ENCODE results near the gene CFAP299.

GRCh38 chr4:80521438-80521837, 185.9 kb downstream of the CFAP299 start:
- TF ChIP-seq CTCF (IDR thresholded peaks at IDR 0.05) (no peak), POLR2A (IDR thresholded peaks at IDR 0.05) (no peak)

Data from right lobe of liver (tissue), 4 donors.